Fibroblast of the aortic adventitia (primary cell): ENCODE data around the gene PRKX. TPM values are rescaled to one million over a fixed set of nuclear protein-coding genes. Genes with fewer than 3 reads are reported as not detected.
"Not testable (repeated sequence)": the region's sequence is repeated elsewhere in the genome, so short reads cannot be mapped to it uniquely, and the experiment has no call there.

ENCODE experiments used
- DNase-seq: peaks from one replicate; pipeline ENCODE4 v3.0.0-alpha.2; 2010; ENCODE audit warnings: low read depth
- H3K4me3 ChIP-seq: 2 replicates; pipeline ENCODE4 v1.5.1; 2011; ENCODE audit warnings: low read depth, mild to moderate bottlenecking, control low read depth, low read length, moderate library complexity
- CTCF ChIP-seq: IDR thresholded peaks from 2 replicates; pipeline ENCODE4 v1.5.1; 2011; ENCODE audit warnings: mild to moderate bottlenecking, low read length, control low read depth, inconsistent platforms; ENCODE audit not compliant: insufficient read depth
- total RNA-seq: library from RNA; depleted of rRNA; stranded (reverse); fragments of >200 nt; gene quantifications from 2 replicates; pipeline ENCODE4 v1.2.3, GENCODE V29; 2012; ENCODE audit warnings: low replicate concordance

PRKX gene
- total RNA-seq, 1 donor, result 7.5 TPM

GRCh38 chrX:3636803-3637202, 76.6 kb downstream of the PRKX start:
- TF ChIP-seq CTCF, result no peak
- no peak for DNase-seq
- H3K4me3 ChIP-seq, result no peak overlapping the region

- no peak overlapping the region for H3K4me3 ChIP-seq
- no peak for DNase-seq
- no peak for TF ChIP-seq CTCF
These were observed 82.3 kb downstream of the PRKX start for GRCh38 chrX:3631196-3631595.

- DNase-seq, result no peak
- no peak overlapping the region for H3K4me3 ChIP-seq
- TF ChIP-seq CTCF, result no peak
These were observed 85.9 kb downstream of the PRKX start for GRCh38 chrX:3627594-3627993.

- TF ChIP-seq CTCF, result no peak
- no peak for DNase-seq
- no peak overlapping the region for H3K4me3 ChIP-seq
These were observed 92.0 kb downstream of the PRKX start for GRCh38 chrX:3621414-3621813.

GRCh38 chrX:3611744-3612143, 101.7 kb downstream of the PRKX start:
- not testable (repeated sequence) for H3K4me3 ChIP-seq, DNase-seq

- peak; percentile 46 for DNase-seq
- TF ChIP-seq CTCF, result no peak
- no peak overlapping the region for H3K4me3 ChIP-seq
These were observed 103.6 kb downstream of the PRKX start for GRCh38 chrX:3609810-3610209.

- no peak for TF ChIP-seq CTCF
- DNase-seq, result no peak
- H3K4me3 ChIP-seq, result no peak overlapping the region
These were observed 110.3 kb downstream of the PRKX start for GRCh38 chrX:3603026-3603661.
